Transverse colon (tissue), 4 donors: Measurements from ENCODE around the gene EDC3. TPM values are rescaled to one million over a fixed set of nuclear protein-coding genes. Genes with fewer than 3 reads are reported as not detected.

Source experiments
- DNase-seq: peaks from one replicate; pipeline ENCODE4 v3.0.0-alpha.2; 2019
- H3K27ac ChIP-seq, 4 donors: fragments of 200-600 bp; sonication (generic); 2 replicates each; pipeline ENCODE4 v1.5.1; 2016 to 2018; ENCODE audit warnings: inconsistent platforms in 4 of 4
- H3K27me3 ChIP-seq: fragments of 200-600 bp; sonication (generic); 2 replicates; pipeline ENCODE4 v1.5.1; 2017; ENCODE audit warnings: inconsistent platforms
- H3K36me3 ChIP-seq, 4 donors: fragments of 200-600 bp; sonication (generic); 2 replicates each; pipeline ENCODE4 v1.5.1; 2017 to 2019; ENCODE audit warnings: inconsistent platforms in 4 of 4
- H3K4me1 ChIP-seq, 4 donors: fragments of 200-600 bp; sonication (generic); 2 replicates each; pipeline ENCODE4 v1.5.1; 2017 to 2020; ENCODE audit warnings: inconsistent platforms in 4 of 4
- H3K4me3 ChIP-seq, 4 donors: fragments of 200-600 bp; sonication (generic); 1 replicate in 1 of 4; 2 replicates in 3 of 4; pipeline versions ENCODE4 v1.5.1 to v1.6.1; 2017 to 2019; ENCODE audit warnings: inconsistent platforms in 4 of 4
- H3K9me3 ChIP-seq, 2 donors: fragments of 200-600 bp; sonication (generic); 2 replicates each; pipeline ENCODE4 v1.5.1; 2017 to 2019; ENCODE audit warnings: inconsistent platforms in 2 of 2
- CTCF ChIP-seq, 5 experiments: fragments of 200-600 bp in 3 of 5; fragments of 450-650 bp in 2 of 5; sonication (generic) in 3 of 5; IDR thresholded peaks; 1 replicate in 2 of 5; 2 replicates in 3 of 5; pipeline ENCODE4 v1.5.1; 2016 to 2017; ENCODE audit warnings: antibody characterized with exemption in 5 of 5, inconsistent platforms in 3 of 5, mild to moderate bottlenecking in 2 of 5, moderate library complexity in 1 of 5
- EP300 ChIP-seq: sonication (generic); formaldehyde crosslinking; IDR thresholded peaks from one replicate; pipeline ENCODE4 v1.6.1; 2017; ENCODE audit warnings: antibody characterized with exemption, low read depth
- POLR2A ChIP-seq: fragments of 450-650 bp; IDR thresholded peaks from one replicate; pipeline ENCODE4 v1.6.1; 2016; ENCODE audit warnings: antibody characterized with exemption, mild to moderate bottlenecking, moderate library complexity
- POLR2AphosphoS5 ChIP-seq, 3 donors: sonication (generic); formaldehyde crosslinking; IDR thresholded peaks; one replicate each; pipeline ENCODE4 v1.6.1; 2016; ENCODE audit warnings: antibody characterized with exemption in 3 of 3
- WGBS, 2 donors: methylation state at CpG; one replicate each; pipeline ENCODE4 v1.1.5; 2018; ENCODE audit warnings: low coverage in 1 of 2; 5-methylcytosine and 5-hydroxymethylcytosine counted together
- in situ Hi-C, 4 donors: fragments of 200-750 bp; cut with MboI; loops; one replicate each; pipeline versions ENCODE4 v1.15.0 to v1.15.1; 2017; ENCODE audit warnings: low sequenced_read_pairs in 3 of 4, low pct_ligation_motif_present in 1 of 4, low pct_unique_long_range_greater_than_20kb in 1 of 4
- intact Hi-C: fragments of 100-400 bp; cut with DNase I; formaldehyde crosslinking; loops from one replicate; pipeline ENCODE4 v1.15.1; 2023; ENCODE audit warnings: low total_unique reads
- total RNA-seq, 4 donors: library from RNA; depleted of rRNA; stranded (reverse); fragments of >200 nt; gene quantifications; one replicate each; pipeline ENCODE4 v1.1.0, GENCODE V29; 2016

The EDC3 gene
- total RNA-seq, 4 donors from 2014 or later: 23.2 to 112 (median 29.4) TPM

- no peaks in the 10 kb centered on the region for H3K36me3 ChIP-seq
- peaks cover 0 to 5% (median 2%) of the 10 kb centered on the region in 4 donors for H3K4me1 ChIP-seq
- intact Hi-C loops (no loop called here), in situ Hi-C loops (no loop called here)
- H3K27ac ChIP-seq: no peak overlapping the region
- H3K9me3 ChIP-seq: no peaks in the 10 kb centered on the region
- WGBS, 2 donors: 77 to 80% methylated on average over 1 to 3 of the region's 3 CpGs
- DNase-seq: no peak
- no peak overlapping the region for H3K4me3 ChIP-seq
- no peak for TF ChIP-seq POLR2A
- TF ChIP-seq EP300: no peak
- no peak for TF ChIP-seq POLR2AphosphoS5 (IDR thresholded peaks at IDR 0.05)
- no peak for TF ChIP-seq CTCF (IDR thresholded peaks at IDR 0.05)
- no peaks in the 10 kb centered on the region for H3K27me3 ChIP-seq
These were observed 85.9 kb downstream of the EDC3 start for GRCh38 chr15:74609938-74610301.

- in situ Hi-C loops: no loop called here
- no peaks in the 10 kb centered on the region for H3K36me3 ChIP-seq
- 48 to 100% methylated on average over 1 to 3 of the region's 3 CpGs for WGBS, 2 donors
- no peak overlapping the region for H3K4me3 ChIP-seq
- H3K27me3 ChIP-seq: no peaks in the 10 kb centered on the region
- no peak for DNase-seq
- intact Hi-C loops: no loop called here
- H3K9me3 ChIP-seq: no peaks in the 10 kb centered on the region
- H3K4me1 ChIP-seq: peaks cover 0 to under 1% (median 0%) of the 10 kb centered on the region in 4 donors
- H3K27ac ChIP-seq: no peak overlapping the region
- no peak for TF ChIP-seq CTCF (IDR thresholded peaks at IDR 0.05)
- no peak for TF ChIP-seq EP300
- no peak for TF ChIP-seq POLR2A
- TF ChIP-seq POLR2AphosphoS5 (IDR thresholded peaks at IDR 0.05): no peak
These were observed 87.0 kb downstream of the EDC3 start for GRCh38 chr15:74608786-74609185.

- no peak for DNase-seq
- Histone ChIP-seq H3K27me3 (no peaks in the 10 kb centered on the region), H3K4me3 (no peak overlapping the region), H3K4me1 (no peaks in the 10 kb centered on the region), H3K27ac (no peak overlapping the region), H3K36me3 (no peaks in the 10 kb centered on the region), H3K9me3 (no peaks in the 10 kb centered on the region)
- TF ChIP-seq POLR2AphosphoS5 (IDR thresholded peaks at IDR 0.05): no peak
- TF ChIP-seq EP300: no peak
- TF ChIP-seq CTCF (IDR thresholded peaks at IDR 0.05): no peak
- no peak for TF ChIP-seq POLR2A
- in situ Hi-C loops (no loop called here), intact Hi-C loops (no loop called here)
- 80% methylated on average over 1 of the region's 1 CpG; no CpG with 5 or more reads in 1 of the 2 donors for WGBS, 2 donors
These were observed 90.1 kb downstream of the EDC3 start for GRCh38 chr15:74605795-74606150.

GRCh38 chr15:74604983-74605794 is 90.6 kb downstream of the EDC3 start:
- in situ Hi-C loops: no loop called here
- no peaks in the 10 kb centered on the region for H3K4me1 ChIP-seq
- no peak for DNase-seq
- no peak overlapping the region for H3K27ac ChIP-seq
- H3K27me3 ChIP-seq: no peaks in the 10 kb centered on the region
- no peaks in the 10 kb centered on the region for H3K36me3 ChIP-seq
- 77% methylated on average over 11 of the region's 12 CpGs; no CpG with 5 or more reads in 1 of the 2 donors for WGBS, 2 donors
- no peaks in the 10 kb centered on the region for H3K9me3 ChIP-seq
- no peak for TF ChIP-seq POLR2AphosphoS5 (IDR thresholded peaks at IDR 0.05)
- TF ChIP-seq CTCF (IDR thresholded peaks at IDR 0.05): no peak
- no peak for TF ChIP-seq EP300
- no peak for TF ChIP-seq POLR2A
- H3K4me3 ChIP-seq: no peak overlapping the region
- intact Hi-C loops: no loop called here
